ENCODE measurements around the gene C3orf20. TPM values are rescaled to one million over a fixed set of nuclear protein-coding genes. Genes with fewer than 3 reads are reported as not detected.

The C3orf20 gene
- total and polyA plus RNA-seq, 2 of the 13 experiments (the other 11 are each of a cell fraction or from before 2014, with no cell fraction given) = 0.03 to 0.04 TPM

DNA sequence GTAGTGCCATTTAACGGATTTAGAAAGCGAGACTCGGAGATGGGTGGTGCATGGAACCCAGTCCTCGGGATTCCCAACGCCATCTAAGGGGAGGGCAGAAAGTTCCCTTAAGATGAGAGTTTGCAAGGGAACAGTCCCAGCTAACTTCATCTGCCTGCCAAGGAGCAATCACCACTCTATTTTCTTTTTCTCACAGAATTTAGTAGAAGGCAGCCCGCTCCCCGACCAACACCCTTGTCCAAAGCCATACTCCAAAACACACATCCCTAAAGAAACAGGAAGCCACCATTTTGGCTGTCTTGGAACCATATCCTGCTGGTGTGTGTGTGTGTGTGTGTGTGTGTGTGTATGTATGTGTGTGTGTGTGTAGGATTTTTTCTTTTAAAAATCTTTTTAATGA lies 136.7 kb downstream of the C3orf20 start:
- ATAC-seq = no peak
- POLR2A ChIA-PET = interaction anchor here (0.9 kb wide), 1 partner anchor 10 kb away, joined by 3 read pairs; no protein-coding TSS in a partner anchor
- no peak overlapping the region for H3K9ac ChIP-seq (ENCODE audit: insufficient read depth, low read depth, low read length)
- no peak for TF ChIP-seq SP1 (IDR thresholded peaks at IDR 0.05)
- TF ChIP-seq SP1 (CRISPR knock-in tag; IDR thresholded peaks at IDR 0.05) = no peak
- TF ChIP-seq, protein P1, sequence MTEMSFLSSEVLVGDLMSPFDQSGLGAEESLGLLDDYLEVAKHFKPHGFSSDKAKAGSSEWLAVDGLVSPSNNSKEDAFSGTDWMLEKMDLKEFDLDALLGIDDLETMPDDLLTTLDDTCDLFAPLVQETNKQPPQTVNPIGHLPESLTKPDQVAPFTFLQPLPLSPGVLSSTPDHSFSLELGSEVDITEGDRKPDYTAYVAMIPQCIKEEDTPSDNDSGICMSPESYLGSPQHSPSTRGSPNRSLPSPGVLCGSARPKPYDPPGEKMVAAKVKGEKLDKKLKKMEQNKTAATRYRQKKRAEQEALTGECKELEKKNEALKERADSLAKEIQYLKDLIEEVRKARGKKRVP (CRISPR knock-in tag; IDR thresholded peaks at IDR 0.05) = no peak
- no peak for TF ChIP-seq NR2F1 (CRISPR knock-in tag; IDR thresholded peaks at IDR 0.05)
- no peak for TF ChIP-seq KDM2A (CRISPR knock-in tag; IDR thresholded peaks at IDR 0.05; ENCODE audit: borderline replicate concordance, low read depth)
- TF ChIP-seq, protein P2, sequence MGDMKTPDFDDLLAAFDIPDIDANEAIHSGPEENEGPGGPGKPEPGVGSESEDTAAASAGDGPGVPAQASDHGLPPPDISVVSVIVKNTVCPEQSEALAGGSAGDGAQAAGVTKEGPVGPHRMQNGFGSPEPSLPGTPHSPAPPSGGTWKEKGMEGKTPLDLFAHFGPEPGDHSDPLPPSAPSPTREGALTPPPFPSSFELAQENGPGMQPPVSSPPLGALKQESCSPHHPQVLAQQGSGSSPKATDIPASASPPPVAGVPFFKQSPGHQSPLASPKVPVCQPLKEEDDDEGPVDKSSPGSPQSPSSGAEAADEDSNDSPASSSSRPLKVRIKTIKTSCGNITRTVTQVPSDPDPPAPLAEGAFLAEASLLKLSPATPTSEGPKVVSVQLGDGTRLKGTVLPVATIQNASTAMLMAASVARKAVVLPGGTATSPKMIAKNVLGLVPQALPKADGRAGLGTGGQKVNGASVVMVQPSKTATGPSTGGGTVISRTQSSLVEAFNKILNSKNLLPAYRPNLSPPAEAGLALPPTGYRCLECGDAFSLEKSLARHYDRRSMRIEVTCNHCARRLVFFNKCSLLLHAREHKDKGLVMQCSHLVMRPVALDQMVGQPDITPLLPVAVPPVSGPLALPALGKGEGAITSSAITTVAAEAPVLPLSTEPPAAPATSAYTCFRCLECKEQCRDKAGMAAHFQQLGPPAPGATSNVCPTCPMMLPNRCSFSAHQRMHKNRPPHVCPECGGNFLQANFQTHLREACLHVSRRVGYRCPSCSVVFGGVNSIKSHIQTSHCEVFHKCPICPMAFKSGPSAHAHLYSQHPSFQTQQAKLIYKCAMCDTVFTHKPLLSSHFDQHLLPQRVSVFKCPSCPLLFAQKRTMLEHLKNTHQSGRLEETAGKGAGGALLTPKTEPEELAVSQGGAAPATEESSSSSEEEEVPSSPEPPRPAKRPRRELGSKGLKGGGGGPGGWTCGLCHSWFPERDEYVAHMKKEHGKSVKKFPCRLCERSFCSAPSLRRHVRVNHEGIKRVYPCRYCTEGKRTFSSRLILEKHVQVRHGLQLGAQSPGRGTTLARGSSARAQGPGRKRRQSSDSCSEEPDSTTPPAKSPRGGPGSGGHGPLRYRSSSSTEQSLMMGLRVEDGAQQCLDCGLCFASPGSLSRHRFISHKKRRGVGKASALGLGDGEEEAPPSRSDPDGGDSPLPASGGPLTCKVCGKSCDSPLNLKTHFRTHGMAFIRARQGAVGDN (CRISPR knock-in tag; IDR thresholded peaks at IDR 0.05) = no peak
- TF ChIP-seq ZFP1 (CRISPR knock-in tag; IDR thresholded peaks at IDR 0.05) = no peak
- TF ChIP-seq, protein P3, sequence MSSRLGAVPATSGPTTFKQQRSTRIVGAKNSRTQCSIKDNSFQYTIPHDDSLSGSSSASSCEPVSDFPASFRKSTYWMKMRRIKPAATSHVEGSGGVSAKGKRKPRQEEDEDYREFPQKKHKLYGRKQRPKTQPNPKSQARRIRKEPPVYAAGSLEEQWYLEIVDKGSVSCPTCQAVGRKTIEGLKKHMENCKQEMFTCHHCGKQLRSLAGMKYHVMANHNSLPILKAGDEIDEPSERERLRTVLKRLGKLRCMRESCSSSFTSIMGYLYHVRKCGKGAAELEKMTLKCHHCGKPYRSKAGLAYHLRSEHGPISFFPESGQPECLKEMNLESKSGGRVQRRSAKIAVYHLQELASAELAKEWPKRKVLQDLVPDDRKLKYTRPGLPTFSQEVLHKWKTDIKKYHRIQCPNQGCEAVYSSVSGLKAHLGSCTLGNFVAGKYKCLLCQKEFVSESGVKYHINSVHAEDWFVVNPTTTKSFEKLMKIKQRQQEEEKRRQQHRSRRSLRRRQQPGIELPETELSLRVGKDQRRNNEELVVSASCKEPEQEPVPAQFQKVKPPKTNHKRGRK (CRISPR knock-in tag; IDR thresholded peaks at IDR 0.05) = no peak
- TF ChIP-seq POLR2AphosphoS2 (IDR thresholded peaks at IDR 0.05; ENCODE audit: low read depth, low read length) = no peak
- TF ChIP-seq ZBTB7B (CRISPR knock-in tag; IDR thresholded peaks at IDR 0.05) = no peak
- TF ChIP-seq MIER2 (CRISPR knock-in tag; IDR thresholded peaks at IDR 0.05) = no peak
- TF ChIP-seq, protein P4, sequence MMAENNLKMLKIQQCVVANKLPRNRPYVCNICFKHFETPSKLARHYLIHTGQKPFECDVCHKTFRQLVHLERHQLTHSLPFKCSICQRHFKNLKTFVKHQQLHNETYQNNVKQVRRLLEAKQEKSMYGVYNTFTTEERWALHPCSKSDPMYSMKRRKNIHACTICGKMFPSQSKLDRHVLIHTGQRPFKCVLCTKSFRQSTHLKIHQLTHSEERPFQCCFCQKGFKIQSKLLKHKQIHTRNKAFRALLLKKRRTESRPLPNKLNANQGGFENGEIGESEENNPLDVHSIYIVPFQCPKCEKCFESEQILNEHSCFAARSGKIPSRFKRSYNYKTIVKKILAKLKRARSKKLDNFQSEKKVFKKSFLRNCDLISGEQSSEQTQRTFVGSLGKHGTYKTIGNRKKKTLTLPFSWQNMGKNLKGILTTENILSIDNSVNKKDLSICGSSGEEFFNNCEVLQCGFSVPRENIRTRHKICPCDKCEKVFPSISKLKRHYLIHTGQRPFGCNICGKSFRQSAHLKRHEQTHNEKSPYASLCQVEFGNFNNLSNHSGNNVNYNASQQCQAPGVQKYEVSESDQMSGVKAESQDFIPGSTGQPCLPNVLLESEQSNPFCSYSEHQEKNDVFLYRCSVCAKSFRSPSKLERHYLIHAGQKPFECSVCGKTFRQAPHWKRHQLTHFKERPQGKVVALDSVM (CRISPR knock-in tag; IDR thresholded peaks at IDR 0.05) = no peak
- TF ChIP-seq MZF1 (CRISPR knock-in tag; IDR thresholded peaks at IDR 0.05; ENCODE audit: borderline replicate concordance) = no peak
- no peak for TF ChIP-seq ZNF136 (CRISPR knock-in tag; IDR thresholded peaks at IDR 0.05; ENCODE audit: low read depth)
- no peak for TF ChIP-seq HDAC1 (CRISPR knock-in tag; IDR thresholded peaks at IDR 0.05)

More for the DNA sequence above, 136.7 kb downstream of the C3orf20 start:
- H3K9me3 ChIP-seq (ENCODE audit: low read length) = no peaks in the 10 kb centered on the region
- WGBS (ENCODE audit: low lambda C conversion rate) = 71% methylated on average over 7 of the region's 7 CpGs
- CTCF ChIA-PET (ENCODE audit: low intra/inter-chr PET ratio, low total read pairs) = no interaction called here
- H3K79me2 ChIP-seq (ENCODE audit: insufficient read depth, low read length) = no peaks in the 10 kb centered on the region
- H3K4me2 ChIP-seq (ENCODE audit: low read depth, low read length) = no peak overlapping the region
- BruUV-seq (replicated peaks) = no TSS peak
- peaks cover 3 to 43% of the 10 kb centered on the region in 2 experiments; a peak in 4 of 5 replicates for H3K27me3 ChIP-seq (ENCODE audit: control insufficient read depth in 1 of 2, insufficient read depth in 2 of 2, low read length in 2 of 2)
- no peaks in the 10 kb centered on the region for H3K4me1 ChIP-seq (ENCODE audit: insufficient read depth, low read length)
- no peaks in the 10 kb centered on the region for H3K36me3 ChIP-seq (replicated peaks in 1 of 2; ENCODE audit: control insufficient read depth in 1 of 2, insufficient read depth in 2 of 2, low read length in 2 of 2)
- no peak for FAIRE-seq
- no peak overlapping the region for H3K4me3 ChIP-seq (replicated peaks in 1 of 3; ENCODE audit: insufficient read depth in 1 of 3, low read depth in 2 of 3, low read length in 3 of 3)
- H3K27ac ChIP-seq (ENCODE audit: extremely low read length, insufficient read depth, low read length) = no peak overlapping the region
- no peak for DNase-seq (ENCODE audit: low spot score)
- in situ Hi-C loops (cut with HindIII; ENCODE audit: extremely low pct_ligation_motif_present, low pct_unique_long_range_greater_than_20kb) = no loop called here
- H2AFZ ChIP-seq (ENCODE audit: low read length) = no peak overlapping the region
- intact Hi-C loops (cut with micrococcal nuclease; ENCODE audit: unreplicated experiment) = no loop called here
- H4K20me1 ChIP-seq (ENCODE audit: insufficient read depth, low read length) = no peaks in the 10 kb centered on the region

Data from HepG2 (cell line).